ENCODE data around the gene HPSE2.
"Not testable (repeated sequence)": the region's sequence is repeated elsewhere in the genome, so short reads cannot be mapped to it uniquely, and the experiment has no call there.

The HPSE2 gene

DNA sequence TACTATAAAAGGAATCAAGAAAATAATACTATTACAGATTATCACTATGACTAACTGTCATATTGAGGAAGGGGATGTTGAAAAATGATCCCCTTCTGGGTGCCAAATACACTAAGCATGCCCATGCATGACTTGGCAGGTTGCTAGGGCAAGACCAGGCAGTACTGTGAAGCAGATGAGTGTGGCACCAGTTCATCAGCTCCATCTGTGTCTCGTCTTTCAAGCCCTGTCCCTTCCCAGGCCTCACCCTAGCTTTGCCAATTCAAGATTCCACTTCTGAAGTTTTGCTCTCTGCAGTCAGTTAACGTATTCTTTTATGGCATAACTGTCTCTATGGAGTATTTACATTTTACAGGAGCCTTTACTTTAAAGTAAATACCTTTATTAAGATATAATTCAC lies 653.3 kb downstream of the HPSE2 start:
- Mint-ChIP-seq H3K4me3 (no peak overlapping the region), H3K4me1 (no peaks in the 10 kb centered on the region), H3K36me3 (ENCODE audit: low read depth) (no peaks in the 10 kb centered on the region), H3K27me3 (peaks cover 16% of the 10 kb centered on the region), H3K27ac (no peak overlapping the region), H3K9me3 (no peaks in the 10 kb centered on the region)
- DNase-seq: no peak
- ATAC-seq: no peak

DNA sequence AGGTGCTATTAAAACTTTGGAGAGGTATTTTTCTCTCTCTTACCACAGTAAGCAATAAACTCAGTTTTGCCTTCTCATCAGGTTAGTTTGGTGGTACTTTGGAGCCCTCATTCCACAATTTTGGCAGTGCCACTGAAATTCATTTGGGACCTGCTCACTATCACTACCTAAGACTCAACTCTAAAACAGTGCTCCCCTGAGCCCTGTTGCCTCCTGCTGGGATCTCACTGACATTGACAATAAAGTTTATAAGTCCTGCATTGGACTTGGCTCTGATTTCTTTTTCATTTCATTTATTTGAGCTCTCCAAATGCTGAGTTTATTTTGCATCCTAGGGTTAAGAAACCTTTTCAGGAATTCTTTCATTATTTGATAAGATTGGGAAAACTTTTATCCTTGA lies 658.1 kb downstream of the HPSE2 start:
- Mint-ChIP-seq H3K9me3 (no peaks in the 10 kb centered on the region), H3K36me3 (ENCODE audit: low read depth) (no peaks in the 10 kb centered on the region), H3K27ac (no peak overlapping the region), H3K4me1 (no peaks in the 10 kb centered on the region), H3K4me3 (no peak overlapping the region), H3K27me3 (peaks cover 17% of the 10 kb centered on the region)
- DNase-seq (no peak), ATAC-seq (no peak)

DNA sequence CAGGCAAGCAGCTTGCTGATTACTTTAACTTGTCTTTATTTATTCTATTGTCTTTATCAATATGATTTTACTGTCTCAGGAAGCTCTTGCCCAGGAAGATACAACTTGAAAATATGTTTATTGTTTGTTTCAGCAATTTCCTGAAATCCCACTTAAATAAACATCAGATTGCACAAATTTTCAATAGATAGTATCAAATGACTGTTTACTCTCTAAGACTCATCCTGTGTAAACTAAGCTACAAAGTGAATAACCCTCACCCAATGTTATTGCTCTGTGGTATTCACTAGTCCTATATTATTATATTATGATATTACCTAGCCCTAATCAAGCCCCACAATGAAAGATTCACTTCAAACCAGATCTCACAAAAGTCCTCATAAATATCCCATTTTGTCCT lies 658.5 kb downstream of the HPSE2 start:
- Mint-ChIP-seq H3K27ac (no peak overlapping the region), H3K4me1 (no peaks in the 10 kb centered on the region), H3K4me3 (no peak overlapping the region), H3K9me3 (no peaks in the 10 kb centered on the region), H3K36me3 (ENCODE audit: low read depth) (no peaks in the 10 kb centered on the region), H3K27me3 (peaks cover 17% of the 10 kb centered on the region)
- DNase-seq (no peak), ATAC-seq (no peak)

DNA sequence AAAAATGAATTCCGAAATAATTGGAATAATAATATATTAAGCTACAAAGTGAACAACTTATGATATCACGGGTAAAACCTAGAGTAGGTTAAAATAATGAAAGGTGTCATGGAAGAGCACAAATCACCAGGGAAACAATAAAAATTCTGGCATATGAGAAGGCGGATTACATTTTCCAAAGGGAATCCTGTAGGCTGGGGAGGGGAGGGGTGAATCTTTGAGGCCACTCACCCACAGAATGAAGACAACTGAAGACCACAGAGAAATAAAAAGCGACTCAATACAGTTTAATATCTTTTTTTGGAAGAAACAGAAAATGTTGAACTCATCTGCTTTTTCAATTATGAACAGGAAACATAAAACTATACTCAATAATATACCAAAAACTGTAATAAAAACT lies 659.6 kb downstream of the HPSE2 start:
- Mint-ChIP-seq H3K4me1 (no peaks in the 10 kb centered on the region), H3K27me3 (peaks cover 17% of the 10 kb centered on the region), H3K36me3 (ENCODE audit: low read depth) (no peaks in the 10 kb centered on the region), H3K27ac (no peak overlapping the region), H3K9me3 (no peaks in the 10 kb centered on the region), H3K4me3 (no peak overlapping the region)
- ATAC-seq (no peak), DNase-seq (no peak)

DNA sequence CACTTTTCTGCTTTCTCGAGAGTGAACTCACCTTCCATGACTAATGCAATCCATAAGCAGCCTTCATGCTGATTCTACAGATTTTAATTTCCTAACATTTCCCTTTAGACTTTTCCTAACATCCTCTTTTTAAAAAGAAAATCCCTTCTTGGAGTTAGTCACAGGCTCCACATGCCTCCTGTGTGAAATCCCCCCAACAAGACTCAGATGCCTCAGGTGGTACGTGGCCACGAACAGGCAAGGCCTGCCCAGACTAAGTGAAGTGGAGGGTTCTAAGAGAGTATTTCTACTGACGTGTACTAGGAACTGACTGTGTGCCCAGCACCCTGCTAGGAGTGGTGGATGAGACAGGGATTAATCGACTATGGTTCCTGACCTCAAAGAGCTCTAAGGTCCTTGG lies 663.1 kb downstream of the HPSE2 start:
- Mint-ChIP-seq H3K27me3 (peaks cover 6% of the 10 kb centered on the region), H3K9me3 (no peaks in the 10 kb centered on the region), H3K4me1 (no peaks in the 10 kb centered on the region), H3K27ac (no peak overlapping the region), H3K4me3 (no peak overlapping the region), H3K36me3 (ENCODE audit: low read depth) (no peaks in the 10 kb centered on the region)
- ATAC-seq: no peak
- no peak for DNase-seq

DNA sequence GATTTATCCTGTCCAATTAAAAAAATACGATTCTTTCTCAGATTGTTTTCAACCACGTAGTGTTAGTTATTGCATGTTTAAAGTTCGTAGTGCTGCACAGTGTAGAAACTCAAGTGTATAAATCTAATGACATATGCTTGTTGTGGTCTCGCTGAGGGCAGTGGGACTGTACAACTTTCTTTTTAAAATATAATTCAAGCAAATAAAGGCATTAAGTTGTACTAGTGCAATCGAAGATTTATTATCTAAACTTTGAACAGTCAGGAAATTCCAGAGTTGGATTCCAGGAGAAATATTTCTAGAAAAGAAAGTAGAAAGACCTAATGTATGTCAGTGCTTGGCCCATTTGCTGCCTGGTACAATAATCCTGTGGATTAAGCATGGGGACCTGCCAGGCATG lies 664.8 kb downstream of the HPSE2 start:
- no peaks in the 10 kb centered on the region for H3K27me3 Mint-ChIP-seq
- no peaks in the 10 kb centered on the region for H3K9me3 Mint-ChIP-seq
- ATAC-seq (no peak), DNase-seq (no peak)
- H3K36me3 Mint-ChIP-seq (ENCODE audit: low read depth): no peaks in the 10 kb centered on the region
- H3K4me3 Mint-ChIP-seq: no peak overlapping the region
- no peak overlapping the region for H3K27ac Mint-ChIP-seq
- no peaks in the 10 kb centered on the region for H3K4me1 Mint-ChIP-seq

DNA sequence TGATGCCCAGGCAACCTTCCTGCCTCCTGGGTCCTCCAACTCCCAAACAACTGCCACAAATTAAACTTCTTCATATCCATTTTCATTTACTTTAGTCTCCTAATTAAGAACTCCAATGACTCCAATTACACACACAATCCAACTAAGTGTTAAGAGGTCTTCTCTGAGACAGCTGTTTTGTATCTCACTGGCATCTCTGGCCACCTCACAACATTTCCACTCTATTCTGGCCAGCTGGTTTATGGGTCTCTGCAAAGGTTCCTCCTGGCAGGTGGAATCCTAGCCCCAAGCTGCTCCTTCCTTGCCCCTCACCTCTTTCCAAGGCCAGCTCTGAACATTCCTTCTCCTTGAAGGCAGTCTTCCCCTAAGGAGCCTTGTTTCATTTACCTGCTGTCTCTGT lies 665.8 kb downstream of the HPSE2 start:
- no peaks in the 10 kb centered on the region for H3K4me1 Mint-ChIP-seq
- H3K9me3 Mint-ChIP-seq: no peaks in the 10 kb centered on the region
- no peaks in the 10 kb centered on the region for H3K27me3 Mint-ChIP-seq
- ATAC-seq (no peak), DNase-seq (no peak)
- H3K36me3 Mint-ChIP-seq (ENCODE audit: low read depth): no peaks in the 10 kb centered on the region
- no peak overlapping the region for H3K27ac Mint-ChIP-seq
- H3K4me3 Mint-ChIP-seq: no peak overlapping the region

DNA sequence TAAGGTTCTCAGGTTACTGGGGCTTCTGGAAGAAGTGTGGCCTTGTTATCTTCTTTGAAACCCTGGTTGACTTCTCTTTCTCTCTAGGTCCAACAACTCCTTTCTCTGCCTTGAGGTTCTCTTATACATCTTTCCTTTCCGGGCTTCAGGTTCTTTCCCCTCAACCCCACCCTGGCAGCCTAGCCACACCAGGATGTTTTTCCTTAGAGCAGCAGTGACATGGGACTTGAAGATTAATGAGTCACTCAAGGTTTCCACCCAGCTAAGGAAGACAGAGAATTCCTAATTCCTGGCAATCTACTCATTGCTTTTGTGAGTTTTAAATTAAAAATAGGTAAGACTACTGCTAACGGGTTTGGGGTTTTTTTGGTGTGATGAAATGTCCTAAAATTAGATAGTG lies 667.1 kb downstream of the HPSE2 start:
- no peak overlapping the region for H3K4me3 Mint-ChIP-seq
- DNase-seq (no peak), ATAC-seq (no peak)
- H3K27ac Mint-ChIP-seq: no peak overlapping the region
- no peaks in the 10 kb centered on the region for H3K4me1 Mint-ChIP-seq
- no peaks in the 10 kb centered on the region for H3K36me3 Mint-ChIP-seq (ENCODE audit: low read depth)
- no peaks in the 10 kb centered on the region for H3K27me3 Mint-ChIP-seq
- H3K9me3 Mint-ChIP-seq: no peaks in the 10 kb centered on the region

DNA sequence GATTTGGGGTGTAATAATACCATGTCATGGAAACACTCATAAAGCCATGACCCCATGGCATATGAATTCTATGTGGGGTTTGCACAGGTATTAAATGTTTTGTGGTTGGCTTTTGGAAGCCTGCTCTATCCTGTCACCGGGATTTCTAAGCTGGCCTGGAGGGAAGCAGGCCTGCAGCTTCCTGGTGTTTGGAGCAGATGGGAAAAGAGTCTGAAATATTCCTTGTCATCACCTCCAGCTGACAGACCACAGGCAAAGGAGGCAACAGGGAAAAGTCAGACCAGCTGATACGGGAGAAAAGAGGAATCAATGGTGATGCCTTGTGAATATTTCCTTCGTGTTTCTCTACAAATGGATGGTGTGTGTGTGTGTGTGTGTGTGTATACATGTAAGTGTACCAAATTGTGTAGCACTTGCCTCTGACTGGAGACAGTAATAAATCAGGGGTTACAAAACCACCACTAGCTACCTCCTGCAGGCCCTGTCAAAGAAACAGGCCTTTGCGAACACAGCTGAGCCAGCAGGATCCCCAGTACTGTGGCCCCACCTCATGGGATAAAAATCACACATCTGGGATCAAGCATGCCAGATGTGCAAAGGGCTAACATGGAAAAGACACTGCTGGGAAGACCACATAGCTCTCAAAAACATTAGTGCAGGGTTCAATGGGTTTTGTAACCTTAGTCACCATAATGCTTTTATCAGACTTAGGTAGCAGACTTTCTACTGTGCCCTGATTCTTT lies 668.1 kb downstream of the HPSE2 start:
- Mint-ChIP-seq H3K4me1 (no peaks in the 10 kb centered on the region), H3K9me3 (no peaks in the 10 kb centered on the region), H3K4me3 (no peak overlapping the region), H3K36me3 (ENCODE audit: low read depth) (no peaks in the 10 kb centered on the region), H3K27ac (no peak overlapping the region), H3K27me3 (no peaks in the 10 kb centered on the region)
- ATAC-seq: no peak
- no peak for DNase-seq

DNA sequence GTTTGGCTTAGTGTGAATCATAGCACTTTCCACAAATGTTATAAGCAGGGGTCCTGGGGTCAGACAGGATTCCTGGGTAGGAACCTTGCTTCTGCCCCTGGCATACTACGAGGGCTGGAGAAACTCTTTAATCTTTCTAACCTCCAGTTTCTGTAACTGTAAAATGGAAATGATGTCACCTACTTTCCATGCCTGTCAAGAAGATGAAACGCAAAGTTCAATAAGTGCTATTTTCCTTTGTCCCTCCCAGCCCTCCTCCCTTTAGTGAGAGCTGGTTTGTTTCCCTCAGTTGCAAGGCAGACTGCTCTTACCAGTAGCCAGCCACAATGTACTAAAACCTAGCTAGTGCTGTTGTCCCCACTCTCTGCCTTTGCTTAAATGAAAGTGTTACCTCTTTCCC lies 671.8 kb downstream of the HPSE2 start:
- Mint-ChIP-seq H3K36me3 (ENCODE audit: low read depth) (no peaks in the 10 kb centered on the region), H3K4me3 (no peak overlapping the region), H3K27me3 (no peaks in the 10 kb centered on the region), H3K27ac (no peak overlapping the region), H3K9me3 (no peaks in the 10 kb centered on the region), H3K4me1 (no peaks in the 10 kb centered on the region)
- DNase-seq (no peak), ATAC-seq (no peak)

DNA sequence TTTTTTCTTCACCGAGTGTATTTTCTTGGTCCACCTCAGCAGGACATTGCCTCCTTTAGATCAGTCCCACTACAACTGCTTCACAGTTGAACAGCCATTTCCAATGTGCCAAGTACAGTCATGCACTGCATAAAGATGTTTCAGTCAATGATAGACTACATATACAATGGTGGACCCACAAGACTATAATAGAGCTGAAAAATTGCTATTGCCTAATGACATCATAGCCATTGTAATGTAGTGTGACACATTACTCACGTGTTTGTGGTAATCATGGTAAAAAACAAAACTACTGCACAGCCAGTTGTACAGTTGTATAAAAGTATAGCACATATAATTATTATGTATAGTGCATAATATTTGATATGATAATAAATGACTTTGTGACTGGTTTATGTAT lies 675.1 kb downstream of the HPSE2 start:
- Mint-ChIP-seq H3K4me1 (no peaks in the 10 kb centered on the region), H3K27ac (no peak overlapping the region), H3K4me3 (no peak overlapping the region), H3K36me3 (ENCODE audit: low read depth) (no peaks in the 10 kb centered on the region), H3K27me3 (peaks cover 6% of the 10 kb centered on the region), H3K9me3 (no peaks in the 10 kb centered on the region)
- ATAC-seq (no peak), DNase-seq (no peak)

DNA sequence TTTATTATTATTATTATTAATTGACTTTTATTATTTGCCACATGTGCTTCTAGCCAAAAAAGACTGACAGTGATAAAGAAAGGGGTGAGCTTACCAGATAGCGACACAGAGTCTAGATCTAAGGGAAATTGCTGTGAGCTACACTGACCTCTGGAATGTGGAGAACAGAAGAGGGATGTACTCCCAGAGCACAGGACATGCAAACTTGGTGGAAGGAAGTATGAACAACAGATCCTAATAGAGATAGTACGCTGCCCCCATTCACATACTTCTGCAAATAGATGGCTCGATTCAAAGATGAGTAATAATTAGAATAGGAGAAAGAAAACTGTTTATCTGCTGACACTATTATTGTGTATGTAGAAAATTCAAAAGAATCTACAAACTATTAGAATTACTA lies 679.6 kb downstream of the HPSE2 start:
- H3K27ac Mint-ChIP-seq: no peak overlapping the region
- ATAC-seq (no peak), DNase-seq (no peak)
- H3K9me3 Mint-ChIP-seq: no peaks in the 10 kb centered on the region
- no peak overlapping the region for H3K4me3 Mint-ChIP-seq
- H3K4me1 Mint-ChIP-seq: no peaks in the 10 kb centered on the region
- no peaks in the 10 kb centered on the region for H3K36me3 Mint-ChIP-seq (ENCODE audit: low read depth)
- peaks cover 6% of the 10 kb centered on the region for H3K27me3 Mint-ChIP-seq

DNA sequence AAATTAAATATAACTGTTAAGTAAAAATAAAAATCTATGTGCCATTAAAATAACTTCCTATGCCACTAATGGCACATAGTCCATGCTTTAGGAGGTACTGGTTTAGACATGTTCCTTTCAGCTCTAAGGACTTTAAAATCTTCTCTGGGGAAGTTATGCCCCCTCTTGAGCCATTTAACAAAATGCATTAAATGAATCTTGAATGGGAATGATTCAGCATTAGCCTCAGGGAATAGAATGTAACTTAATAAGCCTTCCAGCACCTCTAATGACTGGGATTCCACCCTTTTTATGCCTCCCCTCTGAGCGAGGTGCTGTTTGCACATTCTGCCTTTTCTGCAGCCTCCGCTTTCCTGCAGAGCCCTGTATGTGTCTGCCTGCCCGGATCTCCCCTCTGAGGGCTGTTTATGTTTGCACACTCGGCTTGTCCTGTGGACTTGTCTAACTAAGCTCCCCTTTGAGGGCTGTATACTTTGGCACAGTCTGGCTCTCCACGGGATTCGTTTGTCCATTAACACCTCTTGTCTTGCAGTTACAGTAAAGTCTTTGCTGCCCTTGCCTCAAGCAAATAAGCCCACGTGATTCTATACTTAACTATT lies 680.5 kb downstream of the HPSE2 start:
- Mint-ChIP-seq H3K27me3 (peaks cover 6% of the 10 kb centered on the region), H3K4me1 (no peaks in the 10 kb centered on the region), H3K27ac (no peak overlapping the region), H3K36me3 (ENCODE audit: low read depth) (no peaks in the 10 kb centered on the region), H3K9me3 (no peaks in the 10 kb centered on the region), H3K4me3 (no peak overlapping the region)
- ATAC-seq: no peak
- no peak for DNase-seq

DNA sequence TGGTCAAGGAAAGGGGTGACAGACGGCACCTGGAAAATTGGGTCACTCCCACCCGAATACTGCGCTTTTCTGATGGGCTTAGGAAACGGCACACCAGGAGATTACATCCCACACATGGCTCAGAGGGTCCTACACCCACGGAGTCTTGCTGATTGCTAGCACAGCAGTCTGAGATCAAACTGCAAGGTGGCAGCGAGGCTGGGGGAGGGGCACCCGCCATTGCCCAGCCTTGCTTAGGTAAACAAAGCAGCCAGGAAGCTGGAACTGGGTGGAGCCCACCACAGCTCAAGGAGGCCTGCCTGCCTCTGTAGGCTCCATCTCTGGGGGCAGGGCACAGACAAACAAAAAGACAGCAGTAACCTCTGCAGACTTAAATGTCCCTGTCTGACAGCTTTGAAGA lies 694.1 kb downstream of the HPSE2 start:
- ATAC-seq; H3K27me3 Mint-ChIP-seq; H3K27ac Mint-ChIP-seq; DNase-seq; H3K9me3 Mint-ChIP-seq; H3K4me3 Mint-ChIP-seq; H3K36me3 Mint-ChIP-seq (ENCODE audit: low read depth); H3K4me1 Mint-ChIP-seq: not testable (repeated sequence)

DNA sequence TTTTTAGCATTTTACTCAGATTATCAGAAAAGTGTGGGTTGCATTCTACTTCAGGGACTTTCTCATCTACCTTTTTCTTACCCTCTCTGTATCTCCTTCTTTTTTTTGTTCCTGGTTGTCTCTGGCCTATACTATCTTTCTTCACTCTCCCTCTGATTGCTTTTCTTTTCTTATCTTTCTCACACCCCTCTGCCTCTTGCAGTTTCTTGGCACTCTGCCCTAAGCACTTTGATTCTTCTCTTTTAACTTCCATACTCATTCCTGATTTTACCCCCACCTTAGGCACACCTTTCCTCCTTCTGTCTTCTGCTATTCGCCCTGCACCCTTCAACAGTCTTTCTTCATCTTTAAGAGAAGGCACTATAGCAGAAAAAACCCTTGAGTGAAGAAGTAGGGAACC lies 696.1 kb downstream of the HPSE2 start:
- Mint-ChIP-seq H3K36me3 (ENCODE audit: low read depth) (no peaks in the 10 kb centered on the region), H3K27me3 (peaks cover 7% of the 10 kb centered on the region), H3K4me1 (no peaks in the 10 kb centered on the region)

DNA sequence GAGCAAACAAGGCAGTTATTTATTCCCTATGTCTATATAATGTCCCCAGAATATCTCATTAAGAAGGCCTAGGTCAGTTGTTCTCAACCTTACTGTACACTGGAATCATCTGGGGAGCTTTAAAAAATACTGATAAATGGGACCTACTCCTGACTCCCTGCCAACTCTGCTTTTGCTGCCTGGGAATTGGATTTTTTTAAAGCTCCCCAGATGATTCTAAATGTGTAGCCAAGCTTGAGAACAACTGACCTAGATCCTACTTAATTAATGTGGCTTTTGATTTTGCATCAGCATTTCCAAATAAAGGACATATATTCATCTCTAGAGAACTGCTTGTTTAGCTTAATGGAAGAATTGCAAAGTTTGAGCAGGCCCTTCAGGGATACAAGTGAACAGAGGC lies 697.2 kb downstream of the HPSE2 start:
- no peaks in the 10 kb centered on the region for H3K36me3 Mint-ChIP-seq (ENCODE audit: low read depth)
- H3K4me1 Mint-ChIP-seq: no peaks in the 10 kb centered on the region
- H3K27me3 Mint-ChIP-seq: peaks cover 7% of the 10 kb centered on the region
- no peaks in the 10 kb centered on the region for H3K9me3 Mint-ChIP-seq
- DNase-seq (no peak), ATAC-seq (no peak)
- no peak overlapping the region for H3K27ac Mint-ChIP-seq
- no peak overlapping the region for H3K4me3 Mint-ChIP-seq

More for the DNA sequence above, 696.1 kb downstream of the HPSE2 start:
- DNase-seq (no peak), ATAC-seq (no peak)
- H3K27ac Mint-ChIP-seq: no peak overlapping the region
- no peak overlapping the region for H3K4me3 Mint-ChIP-seq
- no peaks in the 10 kb centered on the region for H3K9me3 Mint-ChIP-seq
